Aorta (tissue), 5 donors: ENCODE measurements around the gene FANCC. TPM values are rescaled to one million over a fixed set of nuclear protein-coding genes. Genes with fewer than 3 reads are reported as not detected.

Experiments
- ATAC-seq: fragments of 200-7000 bp; cut with Tn5 transposase; one replicate; pipeline ENCODE4 v1.9.1; 2022; ENCODE audit warnings: moderate library complexity; ENCODE audit not compliant: low FRiP score
- DNase-seq, 2 donors: peaks; one replicate each; pipeline ENCODE4 v3.0.0-alpha.2; 2020
- H3K27ac ChIP-seq, 2 donors: one replicate each; pipeline ENCODE4 v1.5.1; 2013; ENCODE audit warnings: low read length in 2 of 2, mild to moderate bottlenecking in 2 of 2, moderate library complexity in 2 of 2, control low read depth in 1 of 2, inconsistent platforms in 1 of 2, low read depth in 1 of 2
- H3K27me3 ChIP-seq, 2 donors: one replicate each; pipeline ENCODE4 v1.6.1; 2013; ENCODE audit warnings: control low read depth in 1 of 2, low read length in 1 of 2, mild to moderate bottlenecking in 1 of 2, moderate library complexity in 1 of 2; ENCODE audit not compliant: insufficient read depth in 2 of 2, control insufficient read depth in 1 of 2
- H3K36me3 ChIP-seq, 2 donors: one replicate each; pipeline ENCODE4 v1.6.1; 2013; ENCODE audit warnings: control low read depth in 1 of 2, low read length in 1 of 2, mild to moderate bottlenecking in 1 of 2; ENCODE audit not compliant: insufficient read depth in 2 of 2, control insufficient read depth in 1 of 2
- H3K4me1 ChIP-seq, 2 donors: one replicate each; pipeline ENCODE4 v1.6.1; 2013; ENCODE audit warnings: low read length in 2 of 2, control low read depth in 1 of 2, mild to moderate bottlenecking in 1 of 2, moderate library complexity in 1 of 2; ENCODE audit not compliant: insufficient read depth in 2 of 2, control insufficient read depth in 1 of 2
- H3K4me3 ChIP-seq, 2 donors: one replicate each; pipeline ENCODE4 v1.5.1; 2013; ENCODE audit warnings: low read length in 2 of 2, control low read depth in 1 of 2, mild to moderate bottlenecking in 1 of 2
- H3K9me3 ChIP-seq: one replicate; pipeline ENCODE4 v1.6.1; 2013; ENCODE audit warnings: mild to moderate bottlenecking, low read length; ENCODE audit not compliant: control insufficient read depth
- WGBS, 2 donors: extraction: QIAGEN DNeasy Blood & Tissue Kit; methylation state at CpG; one replicate each; pipeline ENCODE4 v1.1.7; 2013; 5-methylcytosine and 5-hydroxymethylcytosine counted together
- intact Hi-C, 2 donors: fragments of 100-400 bp; cut with DNase I; formaldehyde crosslinking; loops; one replicate each; pipeline versions ENCODE4 v1.14.2 to v1.15.0; 2022
- polyA plus RNA-seq, 2 donors: library from polyadenylated mRNA; stranded (reverse); fragments of 200-250 nt; gene quantifications; one replicate each; pipeline ENCODE4 v1.2.3, GENCODE V29; 2013
- total RNA-seq, 2 donors: library from RNA; stranded (reverse); fragmentation: NEBNext Ultra II Directional; extraction: Animal tissue kit (Norgen Biotek cat#: 25700); gene quantifications; one replicate each; pipeline ENCODE4 v1.2.1, GENCODE V29; 2021
- donor health status: healthy with polysubstance abuse.
- donor health status: Bipolar disorder and iron deficiency.
- donor health status: DM: no; HTN: no; CAD: no.
- donor health status: DM: no; HTN: no; CAD: no.
- donor health status: DM: yes; HTN: yes; CAD: no.

Gene FANCC
- total and polyA plus RNA-seq, 4 donors = 1.5 to 10.9 (median 5.8) TPM

DNA sequence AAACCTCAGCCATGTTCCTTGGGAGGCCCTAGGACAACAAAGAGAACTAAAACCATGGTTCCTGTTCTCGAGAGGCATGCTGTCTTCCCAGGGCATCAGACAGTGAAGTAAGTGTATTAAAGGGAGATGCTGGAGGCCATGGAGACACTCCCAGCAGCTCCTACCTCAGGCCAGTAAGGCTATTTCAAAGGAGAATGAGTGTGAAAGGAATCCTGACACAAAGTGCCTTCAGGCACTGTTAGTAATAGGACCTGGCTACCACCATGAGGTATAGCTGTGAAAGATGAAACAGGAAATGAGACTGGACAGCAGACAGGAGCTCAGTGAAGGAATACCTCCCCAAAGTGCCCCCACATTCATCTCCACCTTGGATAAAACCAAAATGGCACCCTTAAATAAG, 71.0 kb downstream of the FANCC start:
- Histone ChIP-seq H3K27me3 (no peaks in the 10 kb centered on the region), H3K9me3 (no peaks in the 10 kb centered on the region), H3K4me1 (no peaks in the 10 kb centered on the region), H3K27ac (no peak overlapping the region), H3K36me3 (peaks cover 0 to 4% of the 10 kb centered on the region in 2 donors), H3K4me3 (no peak overlapping the region)
- DNase-seq (no peak), ATAC-seq (no peak)
- WGBS, 2 donors = 92 to 98% methylated on average over 1 of the region's 1 CpG
- intact Hi-C loops = no loop called here

DNA sequence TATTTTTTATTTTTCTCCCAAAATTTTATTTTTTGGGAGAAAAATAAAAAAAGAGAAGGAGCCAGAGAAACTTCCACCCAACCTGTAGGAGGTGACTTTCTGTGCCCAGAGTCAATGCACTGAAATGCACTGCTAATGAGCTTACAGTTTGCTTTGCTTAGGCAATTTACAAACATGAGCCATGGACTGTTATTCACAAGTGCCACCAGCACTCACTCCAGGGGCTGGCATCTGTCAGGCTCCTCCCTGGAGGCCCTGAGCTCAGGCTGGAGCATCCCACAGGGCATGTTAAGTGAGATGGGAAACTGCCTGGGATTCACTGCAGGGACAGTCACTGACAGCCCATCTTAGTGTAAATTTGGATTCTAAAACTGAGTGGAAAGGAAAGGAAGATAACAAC, 74.9 kb downstream of the FANCC start:
- no peaks in the 10 kb centered on the region for H3K27me3 ChIP-seq
- intact Hi-C loops = no loop called here
- H3K36me3 ChIP-seq = peaks cover 0 to 4% of the 10 kb centered on the region in 2 donors
- H3K4me1 ChIP-seq = no peaks in the 10 kb centered on the region
- no peak overlapping the region for H3K27ac ChIP-seq
- no peaks in the 10 kb centered on the region for H3K9me3 ChIP-seq
- no peak for DNase-seq
- no peak for ATAC-seq
- H3K4me3 ChIP-seq = no peak overlapping the region

DNA sequence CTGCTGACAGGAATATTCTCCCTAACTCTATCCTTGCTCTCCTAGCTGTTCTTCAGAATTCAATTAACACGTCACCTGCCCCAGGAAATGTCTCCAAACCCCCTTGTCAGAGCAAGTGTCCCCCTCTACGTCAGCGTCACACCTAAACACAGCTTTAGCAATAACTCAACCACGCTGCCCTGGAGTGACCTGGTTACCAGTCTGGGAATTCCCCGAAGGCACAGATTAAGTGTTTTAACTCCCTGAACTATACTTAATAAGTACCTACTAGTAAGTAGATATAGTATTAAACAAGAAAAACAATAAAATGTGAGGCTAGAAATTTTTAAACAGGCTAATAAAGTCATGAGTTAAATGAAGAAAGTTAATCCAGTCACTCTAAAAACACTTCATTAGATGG, 78.4 kb downstream of the FANCC start:
- Histone ChIP-seq H3K27me3 (no peaks in the 10 kb centered on the region), H3K9me3 (no peaks in the 10 kb centered on the region), H3K4me1 (no peaks in the 10 kb centered on the region), H3K4me3 (no peak overlapping the region), H3K36me3 (no peaks in the 10 kb centered on the region), H3K27ac (no peak overlapping the region)
- ATAC-seq (no peak), DNase-seq (no peak)
- intact Hi-C loops = no loop called here
- 96 to 97% methylated on average over 5 of the region's 5 CpGs for WGBS, 2 donors

DNA sequence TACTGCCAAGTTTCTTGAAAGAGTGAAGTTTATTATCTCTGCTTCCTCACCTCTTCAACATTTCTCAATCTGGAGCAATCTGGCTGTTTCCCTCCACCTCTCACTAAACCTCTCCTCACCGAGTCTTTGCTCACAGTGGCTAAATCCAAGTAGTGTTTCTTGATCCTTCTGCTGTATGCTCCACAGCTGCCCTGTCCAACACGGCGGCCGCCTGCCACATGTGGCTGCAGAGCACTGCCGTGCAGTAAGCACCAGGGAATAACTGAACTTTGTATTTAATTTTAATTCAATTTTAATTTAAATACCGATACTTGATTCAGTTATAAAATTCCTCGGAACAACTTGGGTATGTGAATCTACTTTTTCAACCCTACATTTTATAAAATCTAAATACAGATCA, 80.2 kb downstream of the FANCC start:
- 90% methylated on average over 7 of the region's 7 CpGs for WGBS, 2 donors
- intact Hi-C loops = no loop called here
- Histone ChIP-seq H3K4me3 (no peak overlapping the region), H3K36me3 (no peaks in the 10 kb centered on the region), H3K27me3 (no peaks in the 10 kb centered on the region), H3K27ac (no peak overlapping the region), H3K9me3 (no peaks in the 10 kb centered on the region), H3K4me1 (no peaks in the 10 kb centered on the region)
- DNase-seq = no peak
- no peak for ATAC-seq

DNA sequence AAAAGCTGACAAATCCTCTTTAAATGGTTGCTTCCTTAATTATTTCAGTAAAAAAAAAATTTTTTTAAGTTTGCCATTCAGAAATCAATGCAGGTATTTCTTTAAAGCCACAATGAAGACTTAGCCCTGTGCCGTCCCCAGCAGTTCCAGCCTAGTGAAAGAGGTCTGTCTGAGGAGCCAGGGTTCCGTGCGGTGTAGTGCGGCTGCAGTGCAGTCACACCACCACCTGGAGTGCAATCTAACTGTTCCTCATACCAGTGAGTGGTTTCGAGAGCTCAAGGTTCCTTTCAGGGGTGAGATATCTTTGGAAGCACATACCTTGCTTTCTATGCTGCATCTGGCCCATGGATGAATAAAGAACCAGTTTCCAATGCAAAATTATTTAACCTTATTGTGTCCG, 87.5 kb downstream of the FANCC start:
- intact Hi-C loops = no loop called here
- Histone ChIP-seq H3K4me3 (no peak overlapping the region), H3K27me3 (no peaks in the 10 kb centered on the region), H3K4me1 (no peaks in the 10 kb centered on the region), H3K36me3 (no peaks in the 10 kb centered on the region), H3K9me3 (no peaks in the 10 kb centered on the region), H3K27ac (no peak overlapping the region)
- ATAC-seq = no peak
- 96 to 97% methylated on average over 6 of the region's 6 CpGs for WGBS, 2 donors
- DNase-seq = no peak

DNA sequence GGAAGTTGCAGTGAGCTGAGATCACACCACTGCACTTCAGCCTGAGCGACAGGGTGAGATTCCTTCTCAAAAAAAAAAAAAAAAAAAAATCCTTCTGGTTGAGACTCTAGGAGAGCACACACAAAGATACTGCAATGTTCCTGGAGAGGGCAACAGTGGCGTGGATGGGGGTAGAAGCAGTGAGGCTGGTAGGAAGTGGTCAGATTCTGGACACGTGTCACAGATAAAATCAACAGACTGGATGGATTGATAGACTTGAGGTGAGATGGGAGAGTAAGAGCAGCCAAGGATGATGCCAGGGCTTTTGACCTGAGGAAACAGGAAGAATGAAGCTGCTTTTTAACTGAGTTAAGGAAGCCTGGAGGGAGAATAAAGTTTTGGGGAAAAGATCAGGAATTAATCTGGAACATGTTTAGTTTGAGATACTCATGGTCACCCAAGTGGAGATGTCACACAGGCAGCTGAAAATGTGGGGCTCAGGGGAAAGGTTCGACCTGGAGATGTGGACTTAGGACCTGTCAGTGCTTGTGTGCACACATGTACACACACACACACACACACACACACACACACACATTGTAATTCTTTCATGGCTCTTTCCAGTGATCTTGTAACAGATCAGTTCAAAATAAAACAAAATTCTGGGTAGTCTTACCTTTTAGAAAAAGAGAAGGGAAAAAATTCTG, 88.1 kb downstream of the FANCC start:
- no peak for DNase-seq
- Histone ChIP-seq H3K4me1 (no peaks in the 10 kb centered on the region), H3K27me3 (no peaks in the 10 kb centered on the region), H3K4me3 (no peak overlapping the region), H3K36me3 (no peaks in the 10 kb centered on the region), H3K9me3 (no peaks in the 10 kb centered on the region), H3K27ac (no peak overlapping the region)
- 90 to 94% methylated on average over 4 of the region's 4 CpGs for WGBS, 2 donors
- ATAC-seq = no peak
- intact Hi-C loops = no loop called here

DNA sequence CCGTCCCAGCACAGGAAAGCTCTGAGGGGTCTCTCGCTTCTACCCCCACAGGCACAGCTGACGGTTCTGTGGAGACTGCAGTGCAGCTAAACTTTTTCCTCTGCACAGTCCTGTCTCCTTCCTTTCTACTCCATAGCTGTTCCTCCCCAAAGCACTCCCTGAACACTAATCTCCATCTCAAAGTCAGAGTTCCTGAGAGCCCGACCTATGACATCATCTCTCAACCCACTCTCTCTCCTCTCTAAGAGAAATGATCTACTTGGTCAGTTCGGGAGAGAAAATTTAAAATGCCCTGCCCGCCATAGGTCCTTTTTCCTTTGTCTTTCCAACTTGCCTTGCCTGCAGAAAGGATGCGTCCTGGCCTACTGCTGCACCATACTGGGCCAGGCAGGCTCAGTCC, 90.6 kb downstream of the FANCC start:
- ATAC-seq = no peak
- Histone ChIP-seq H3K27ac (no peak overlapping the region), H3K27me3 (no peaks in the 10 kb centered on the region), H3K36me3 (no peaks in the 10 kb centered on the region), H3K9me3 (no peaks in the 10 kb centered on the region), H3K4me1 (no peaks in the 10 kb centered on the region), H3K4me3 (no peak overlapping the region)
- WGBS, 2 donors = 88 to 89% methylated on average over 7 of the region's 7 CpGs
- no peak for DNase-seq
- intact Hi-C loops = no loop called here

DNA sequence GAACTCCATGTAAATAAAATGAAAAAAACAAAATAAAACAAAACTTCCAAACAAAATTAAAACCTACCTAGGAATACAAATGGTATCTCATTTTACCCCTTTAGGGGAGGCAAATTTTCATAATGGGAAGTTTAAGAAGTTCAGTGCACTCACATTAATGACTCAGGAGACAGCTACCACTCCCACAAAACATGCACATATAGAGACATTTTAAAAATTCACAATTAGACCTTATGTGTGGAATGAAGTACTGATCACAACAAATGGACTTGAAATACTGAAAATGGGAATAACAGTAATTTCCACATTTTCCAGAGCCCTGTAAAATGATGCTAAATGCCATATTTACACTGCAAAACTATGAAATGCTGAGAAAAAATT, 91.8 kb downstream of the FANCC start:
- no peaks in the 10 kb centered on the region for H3K36me3 ChIP-seq

DNA sequence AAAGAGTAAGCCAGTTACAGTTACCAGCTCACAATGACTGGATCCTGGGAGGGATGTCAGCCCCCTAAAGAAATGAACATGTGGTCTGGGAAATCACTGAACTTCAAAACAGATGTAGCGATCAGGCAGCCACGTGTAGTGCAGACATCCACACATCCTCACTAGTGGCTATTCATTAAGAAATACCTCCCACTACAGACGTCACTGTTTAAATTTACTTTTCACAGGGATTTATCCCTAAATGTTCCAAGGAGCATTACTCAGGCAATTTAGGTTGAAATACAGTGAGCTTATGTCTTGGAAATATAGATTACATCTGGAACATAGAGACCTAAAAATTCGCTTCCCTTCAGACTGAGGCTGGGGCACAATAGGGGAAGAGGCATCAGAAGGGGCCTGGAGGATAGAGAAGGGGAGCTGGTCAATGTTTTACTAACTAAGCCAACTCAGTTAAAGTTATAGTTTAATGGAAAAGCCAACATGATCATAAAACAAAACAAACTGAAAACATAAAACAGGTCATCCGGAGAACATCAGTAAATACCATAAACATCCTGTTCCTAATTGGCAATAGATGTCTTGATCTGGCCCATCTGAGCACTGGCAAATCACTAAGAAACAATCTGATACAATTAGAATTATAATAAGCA, 92.3 kb downstream of the FANCC start:
- Histone ChIP-seq H3K27ac (no peak overlapping the region), H3K36me3 (no peaks in the 10 kb centered on the region), H3K27me3 (no peaks in the 10 kb centered on the region), H3K4me3 (no peak overlapping the region), H3K4me1 (no peaks in the 10 kb centered on the region), H3K9me3 (no peaks in the 10 kb centered on the region)
- DNase-seq (no peak), ATAC-seq (no peak)
- 88 to 91% methylated on average over 5 of the region's 5 CpGs for WGBS, 2 donors
- intact Hi-C loops = no loop called here

More for the DNA sequence above, 91.8 kb downstream of the FANCC start:
- no peaks in the 10 kb centered on the region for H3K27me3 ChIP-seq
- H3K4me3 ChIP-seq = no peak overlapping the region
- DNase-seq = no peak
- no peak overlapping the region for H3K27ac ChIP-seq
- H3K4me1 ChIP-seq = no peaks in the 10 kb centered on the region
- no peak for ATAC-seq
- H3K9me3 ChIP-seq = no peaks in the 10 kb centered on the region
- intact Hi-C loops = no loop called here
